MG63 (cell line): Measurements from ENCODE around the gene NCKIPSD. TPM values are rescaled to one million over a fixed set of nuclear protein-coding genes. Genes with fewer than 3 reads are reported as not detected.
A peak's percentile ranks its signal among the peaks of the same experiment; 100 is the strongest.

Experiments
- DNase-seq: peaks from one replicate; pipeline ENCODE4 v3.0.0-alpha.2; 2020
- H3K27me3 ChIP-seq: fragments of 250-450 bp; sonication (Bioruptor Pico); 2 replicates; pipeline ENCODE4 v1.5.1; 2020; ENCODE audit warnings: mild to moderate bottlenecking, moderate library complexity
- H3K36me3 ChIP-seq: fragments of 250-450 bp; sonication (Bioruptor Pico); 2 replicates; pipeline ENCODE4 v1.5.1; 2020; ENCODE audit warnings: mild to moderate bottlenecking, moderate library complexity
- H3K4me3 ChIP-seq: fragments of 250-450 bp; sonication (Bioruptor Pico); 2 replicates; pipeline ENCODE4 v1.5.1; 2020; ENCODE audit warnings: mild to moderate bottlenecking, moderate library complexity
- H3K9me3 ChIP-seq: fragments of 250-450 bp; sonication (Bioruptor Pico); 2 replicates; pipeline ENCODE4 v1.5.1; 2020; ENCODE audit warnings: mild to moderate bottlenecking, moderate library complexity
- total RNA-seq: library from RNA; depleted of rRNA; stranded (reverse); fragments of >200 nt; shearing (Covaris generic); gene quantifications from 2 replicates; pipeline ENCODE4 v1.2.3, GENCODE V29; 2014; ENCODE audit warnings: low replicate concordance

The NCKIPSD gene
- total RNA-seq, 1 experiment from 2014 or later: 4.8 TPM

GRCh38 chr3:48702320-48702920 is 16.7 kb upstream of the NCKIPSD start:
- Histone ChIP-seq H3K36me3 (no peaks in the 10 kb centered on the region; the same call in 1 of the 2 replicates), H3K9me3 (no peaks in the 10 kb centered on the region), H3K27me3 (no peaks in the 10 kb centered on the region), H3K4me3 (no peak overlapping the region)
- no peak for DNase-seq

- H3K4me3 ChIP-seq: no peak overlapping the region
- no peaks in the 10 kb centered on the region for H3K9me3 ChIP-seq
Measured at GRCh38 chr3:48700731-48701405, 15.2 kb upstream of the NCKIPSD start.

DNA sequence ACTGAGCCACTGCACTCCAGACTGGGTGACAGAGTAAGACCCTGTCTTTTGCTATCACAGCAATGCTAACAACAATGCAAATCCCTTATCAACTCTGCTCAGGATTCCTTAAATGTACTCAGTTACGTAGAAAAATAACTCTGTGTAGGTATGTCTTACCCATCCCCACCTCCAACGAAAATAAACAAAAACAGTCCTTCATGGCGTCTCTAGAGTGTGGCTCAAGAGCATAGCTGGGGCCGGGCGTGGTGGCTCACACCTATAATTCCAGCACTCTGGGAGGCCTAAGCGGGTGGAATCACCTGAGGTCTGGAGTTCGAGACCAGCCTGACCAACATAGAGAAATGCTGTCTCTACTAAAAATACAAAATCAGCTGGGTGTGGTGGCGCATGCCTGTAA is 13.2 kb upstream of the NCKIPSD start:
- Histone ChIP-seq H3K9me3 (no peaks in the 10 kb centered on the region), H3K4me3 (no peak overlapping the region), H3K27me3 (no peaks in the 10 kb centered on the region), H3K36me3 (peaks cover 4% of the 10 kb centered on the region; the same call in 1 of the 2 replicates)
- DNase-seq: no peak

More at GRCh38 chr3:48700731-48701405, 15.2 kb upstream of the NCKIPSD start:
- Histone ChIP-seq H3K36me3 (no peaks in the 10 kb centered on the region; the same call in 1 of the 2 replicates), H3K27me3 (no peaks in the 10 kb centered on the region)
- DNase-seq: no peak

GRCh38 chr3:48697952-48698351 is 12.2 kb upstream of the NCKIPSD start:
- H3K36me3 ChIP-seq: peaks cover 8% of the 10 kb centered on the region
- H3K4me3 ChIP-seq: no peak overlapping the region
- H3K9me3 ChIP-seq: no peaks in the 10 kb centered on the region
- H3K27me3 ChIP-seq: no peaks in the 10 kb centered on the region
- DNase-seq: no peak

GRCh38 chr3:48696601-48697000 is 10.9 kb upstream of the NCKIPSD start:
- Histone ChIP-seq H3K4me3 (no peak overlapping the region), H3K9me3 (no peaks in the 10 kb centered on the region), H3K27me3 (no peaks in the 10 kb centered on the region), H3K36me3 (peaks cover 11% of the 10 kb centered on the region)
- DNase-seq: no peak

- Histone ChIP-seq H3K27me3 (no peaks in the 10 kb centered on the region), H3K9me3 (no peaks in the 10 kb centered on the region), H3K36me3 (peaks cover 13% of the 10 kb centered on the region), H3K4me3 (no peak overlapping the region)
- DNase-seq: no peak
Measured at GRCh38 chr3:48696156-48696555, 10.4 kb upstream of the NCKIPSD start.

- H3K36me3 ChIP-seq: peaks cover 14% of the 10 kb centered on the region
- H3K27me3 ChIP-seq: no peaks in the 10 kb centered on the region
- no peak overlapping the region for H3K4me3 ChIP-seq
- no peak for DNase-seq
- H3K9me3 ChIP-seq: no peaks in the 10 kb centered on the region
Measured at GRCh38 chr3:48695393-48695753, 9.7 kb upstream of the NCKIPSD start.

- peak; percentile 71 for DNase-seq
Measured at GRCh38 chr3:48694610-48695392, 9.1 kb upstream of the NCKIPSD start.

DNA sequence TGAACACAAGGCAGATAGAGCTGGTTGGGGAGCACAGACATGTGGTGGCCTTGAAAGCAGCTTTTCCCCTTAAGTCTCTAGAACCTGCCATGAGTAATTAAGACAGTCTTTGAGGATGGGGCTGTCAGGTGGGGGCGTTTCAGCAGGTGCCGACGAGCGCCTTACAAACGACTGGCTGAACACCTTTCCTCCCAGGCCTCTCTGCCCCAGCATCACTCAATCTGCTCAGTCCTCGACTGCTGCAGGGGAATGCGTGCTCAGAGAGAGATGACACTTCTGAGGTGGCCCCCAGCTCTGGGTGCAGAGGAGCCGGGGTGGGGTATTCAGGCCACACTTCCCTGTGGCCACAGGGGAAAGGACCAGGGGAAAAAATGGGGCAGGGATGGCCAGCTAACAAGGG is 8.1 kb upstream of the NCKIPSD start:
- H3K36me3 ChIP-seq: peaks cover 16% of the 10 kb centered on the region
- no peak overlapping the region for H3K4me3 ChIP-seq
- DNase-seq: no peak
- H3K9me3 ChIP-seq: no peaks in the 10 kb centered on the region
- no peaks in the 10 kb centered on the region for H3K27me3 ChIP-seq

More at GRCh38 chr3:48694610-48695392, 9.1 kb upstream of the NCKIPSD start:
- H3K4me3 ChIP-seq: no peak overlapping the region
- no peaks in the 10 kb centered on the region for H3K9me3 ChIP-seq
- H3K27me3 ChIP-seq: no peaks in the 10 kb centered on the region
- H3K36me3 ChIP-seq: peaks cover 16% of the 10 kb centered on the region

DNA sequence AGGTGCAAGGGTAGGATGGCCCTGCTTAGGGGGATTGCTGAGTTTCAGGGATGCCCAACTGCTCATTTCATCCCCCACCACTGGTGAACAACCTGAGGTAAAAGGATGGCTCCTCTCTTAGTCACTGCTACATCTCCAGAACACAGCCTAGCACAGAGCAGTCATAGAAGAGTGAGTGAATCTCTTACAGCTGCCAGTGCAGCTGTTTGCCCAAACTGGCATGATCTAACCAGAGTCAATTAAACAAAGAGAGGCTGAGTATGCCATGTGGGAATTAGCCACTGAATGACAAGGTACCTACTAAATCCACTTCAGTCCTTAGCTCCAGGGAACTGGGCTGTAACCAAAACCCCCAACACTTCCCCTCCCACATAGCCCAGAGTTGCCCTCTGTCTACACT is 6.8 kb upstream of the NCKIPSD start:
- no peak for DNase-seq
- Histone ChIP-seq H3K9me3 (no peaks in the 10 kb centered on the region), H3K4me3 (no peak overlapping the region), H3K27me3 (no peaks in the 10 kb centered on the region), H3K36me3 (peaks cover 18% of the 10 kb centered on the region)

DNA sequence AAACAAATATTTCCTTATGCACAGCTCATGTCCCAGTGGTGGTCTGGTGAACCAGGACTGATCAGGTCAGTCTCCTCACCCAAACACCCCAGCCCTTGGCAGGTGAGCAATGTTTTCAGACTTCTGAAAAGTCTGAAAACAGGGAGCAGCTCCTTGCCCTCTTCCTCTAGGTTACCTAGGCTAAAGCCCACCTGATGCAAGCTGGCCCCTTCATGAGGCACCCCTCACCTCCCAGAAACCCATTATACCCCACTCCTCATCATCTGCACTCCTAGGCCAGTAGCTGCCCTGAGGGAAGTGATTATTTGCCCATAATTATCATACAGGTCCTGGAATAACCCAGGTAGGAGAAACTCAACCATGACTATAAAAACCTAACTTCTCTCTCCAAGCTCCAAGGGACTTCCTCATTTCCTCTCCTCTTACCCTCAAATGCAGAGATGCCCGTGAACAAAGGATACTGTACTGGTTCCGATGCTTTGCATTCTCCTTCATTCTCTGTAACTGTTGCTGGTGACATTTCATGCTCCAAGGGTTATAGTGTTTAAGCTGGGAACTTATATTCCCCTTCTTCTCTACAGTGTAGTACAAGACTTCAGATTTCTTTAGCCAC is 5.2 kb upstream of the NCKIPSD start:
- Histone ChIP-seq H3K36me3 (peaks cover 19% of the 10 kb centered on the region), H3K27me3 (no peaks in the 10 kb centered on the region), H3K9me3 (no peaks in the 10 kb centered on the region), H3K4me3 (no peak overlapping the region)
- no peak for DNase-seq

DNA sequence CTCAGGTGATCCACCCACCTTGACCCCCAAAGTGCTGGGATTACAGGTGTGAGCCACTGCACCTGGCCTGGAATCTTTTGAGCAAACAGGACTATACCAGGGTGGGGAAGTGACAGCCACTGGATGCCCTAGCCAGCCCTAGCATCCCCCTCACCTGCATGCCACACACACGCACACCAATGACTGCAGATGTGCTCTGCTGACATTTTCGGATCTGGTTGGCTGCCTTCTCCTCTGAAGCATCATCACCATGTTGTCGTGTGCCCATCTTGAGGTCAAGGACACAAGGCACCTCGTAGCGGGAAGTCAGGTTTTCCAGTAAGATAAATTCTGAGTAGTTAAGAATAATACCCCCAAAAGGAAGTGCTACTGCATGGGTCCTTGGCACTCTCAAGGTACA is 3.7 kb upstream of the NCKIPSD start:
- Histone ChIP-seq H3K4me3 (no peak overlapping the region), H3K36me3 (peaks cover 19% of the 10 kb centered on the region)

DNA sequence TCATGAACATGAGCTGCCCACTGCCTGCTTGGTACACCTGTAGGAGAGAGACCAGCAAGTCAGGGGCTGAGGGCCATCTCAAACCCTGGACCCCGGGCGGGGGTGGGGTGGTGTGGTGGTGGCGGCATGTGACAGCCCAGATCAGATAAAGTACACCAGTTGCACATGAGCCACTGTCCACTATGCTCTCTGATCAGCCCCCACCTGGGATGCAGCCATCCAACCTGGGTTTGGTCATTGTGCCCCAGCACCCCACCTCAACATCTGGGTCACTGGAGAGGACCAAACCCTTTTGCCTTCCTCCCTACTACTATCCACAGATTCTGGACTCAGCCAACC is 3.0 kb upstream of the NCKIPSD start:
- DNase-seq: no peak
- H3K9me3 ChIP-seq: no peaks in the 10 kb centered on the region
- H3K27me3 ChIP-seq: no peaks in the 10 kb centered on the region
- H3K4me3 ChIP-seq: no peak overlapping the region
- peaks cover 13% of the 10 kb centered on the region for H3K36me3 ChIP-seq

More for the DNA sequence above, 3.7 kb upstream of the NCKIPSD start:
- H3K27me3 ChIP-seq: no peaks in the 10 kb centered on the region
- no peak for DNase-seq
- H3K9me3 ChIP-seq: no peaks in the 10 kb centered on the region

- H3K4me3 ChIP-seq: no peak overlapping the region
- no peaks in the 10 kb centered on the region for H3K27me3 ChIP-seq
- no peak for DNase-seq
- H3K36me3 ChIP-seq: peaks cover 13% of the 10 kb centered on the region
- no peaks in the 10 kb centered on the region for H3K9me3 ChIP-seq
Measured at GRCh38 chr3:48688032-48688736, 2.5 kb upstream of the NCKIPSD start.

DNA sequence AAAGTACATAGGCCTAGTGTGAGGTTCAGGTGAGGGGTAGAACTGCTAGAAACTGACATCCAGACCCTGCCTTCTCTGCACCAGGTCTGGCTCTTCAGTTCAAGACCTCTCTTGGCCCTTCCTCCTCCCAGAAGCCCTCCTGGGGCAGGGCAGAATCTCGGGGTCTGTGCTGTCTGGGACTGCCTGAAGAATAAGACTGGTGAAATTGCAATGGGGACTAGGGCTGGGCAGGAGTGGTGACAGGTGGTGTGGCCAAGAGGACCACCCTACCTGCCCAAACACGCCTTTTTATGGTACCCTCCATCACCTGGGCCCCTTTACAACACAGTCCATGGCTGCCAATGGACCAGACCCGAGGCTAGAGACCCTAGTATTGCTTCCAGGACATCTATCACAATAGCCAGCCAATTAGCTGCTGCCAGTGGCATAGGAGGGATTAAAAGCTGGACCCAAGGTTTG is 1.5 kb upstream of the NCKIPSD start:
- H3K36me3 ChIP-seq: peaks cover 7% of the 10 kb centered on the region
- H3K27me3 ChIP-seq: no peaks in the 10 kb centered on the region
- DNase-seq: no peak
- no peak overlapping the region for H3K4me3 ChIP-seq
- no peaks in the 10 kb centered on the region for H3K9me3 ChIP-seq

DNA sequence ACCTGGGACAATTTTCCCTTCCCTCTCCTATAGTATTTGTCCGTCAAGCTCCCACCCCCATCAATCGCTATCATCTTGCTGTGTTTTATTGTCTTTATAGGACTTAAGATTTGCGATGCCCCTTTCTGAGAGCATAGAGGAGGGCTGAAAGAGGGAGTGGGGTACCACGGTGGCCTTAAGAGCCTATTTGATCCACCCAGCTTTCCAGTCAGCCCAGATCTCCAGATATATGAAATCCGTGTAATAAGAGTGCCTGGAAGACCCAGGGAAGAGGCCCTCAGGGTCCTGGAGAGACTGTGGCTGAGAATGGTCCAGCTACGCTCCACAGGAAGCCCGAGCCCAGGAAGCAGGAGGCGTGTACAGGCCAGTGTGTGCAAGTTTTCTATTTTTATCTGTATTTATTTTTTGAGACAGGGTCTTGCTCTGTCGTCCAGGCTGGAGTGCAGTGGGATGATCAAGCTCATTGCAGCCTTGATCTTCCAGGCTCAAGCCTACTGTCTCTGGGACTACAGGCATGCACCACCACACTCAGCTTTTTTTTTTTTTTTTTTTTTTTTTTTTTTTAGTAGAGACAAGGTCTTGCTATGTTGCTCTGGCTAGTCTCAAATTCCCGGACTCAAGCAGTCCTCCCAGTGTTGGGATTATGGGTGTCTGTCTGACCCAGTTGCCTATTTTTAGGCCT is 964 bp upstream of the NCKIPSD start:
- H3K4me3 ChIP-seq: no peak overlapping the region
- no peak for DNase-seq
- peaks cover 7% of the 10 kb centered on the region for H3K36me3 ChIP-seq
- H3K27me3 ChIP-seq: no peaks in the 10 kb centered on the region
- no peaks in the 10 kb centered on the region for H3K9me3 ChIP-seq
